Peyer's patch (tissue), 4 donors: Measurements from ENCODE around the gene COL26A1. TPM values are rescaled to one million over a fixed set of nuclear protein-coding genes. Genes with fewer than 3 reads are reported as not detected.
A peak's percentile ranks its signal among the peaks of the same experiment; 100 is the strongest.

Experiments used
- DNase-seq, 3 donors: peaks; one replicate each; pipeline ENCODE4 v3.0.0-alpha.2; 2017 to 2019
- H3K27ac ChIP-seq, 4 donors: fragments of 200-600 bp; sonication (generic); one replicate each; pipeline ENCODE4 v1.5.1; 2016 to 2019
- H3K27me3 ChIP-seq, 2 donors: fragments of 200-600 bp; sonication (generic); one replicate each; pipeline ENCODE4 v1.5.1; 2019
- H3K36me3 ChIP-seq, 3 donors: fragments of 200-600 bp; sonication (generic); one replicate each; pipeline ENCODE4 v1.5.1; 2016 to 2019
- H3K4me1 ChIP-seq, 4 donors: fragments of 200-600 bp; sonication (generic); one replicate each; pipeline ENCODE4 v1.5.1; 2016 to 2019
- H3K4me3 ChIP-seq, 4 donors: fragments of 200-600 bp; sonication (generic); 1 replicate in 3 of 4; 2 replicates in 1 of 4; pipeline ENCODE4 v1.5.1; 2016 to 2019; ENCODE audit warnings: mild to moderate bottlenecking in 1 of 4
- H3K9me3 ChIP-seq, 4 donors: fragments of 200-600 bp; sonication (generic); one replicate each; pipeline ENCODE4 v1.5.1; 2016 to 2019; ENCODE audit warnings: mild to moderate bottlenecking in 1 of 4
- CTCF ChIP-seq, 6 experiments: fragments of 450-650 bp in 4 of 6; fragments of 200-600 bp in 2 of 6; sonication (generic) in 1 of 6; IDR thresholded peaks; one replicate each; pipeline ENCODE4 v1.5.1; 2017 to 2019; ENCODE audit warnings: antibody characterized with exemption in 6 of 6, mild to moderate bottlenecking in 3 of 6, moderate library complexity in 1 of 6
- POLR2A ChIP-seq, 2 donors: fragments of 450-650 bp; IDR thresholded peaks; one replicate each; pipeline ENCODE4 v1.5.1; 2017; ENCODE audit warnings: antibody characterized with exemption in 2 of 2, mild to moderate bottlenecking in 2 of 2, moderate library complexity in 2 of 2
- total RNA-seq, 4 donors: library from RNA; depleted of rRNA; stranded (reverse); fragments of >200 nt; gene quantifications; one replicate each; pipeline ENCODE4 v1.1.0, GENCODE V29; 2016

COL26A1 gene
- total RNA-seq, 4 donors from 2014 or later: not detected

- H3K36me3 ChIP-seq: no peaks in the 10 kb centered on the region
Observed at GRCh38 chr7:101534873-101535272, 172.2 kb downstream of the COL26A1 start.

GRCh38 chr7:101535351-101535751, 172.7 kb downstream of the COL26A1 start:
- no peak overlapping the region for H3K27ac ChIP-seq
- no peaks in the 10 kb centered on the region for H3K27me3 ChIP-seq
- H3K36me3 ChIP-seq: no peaks in the 10 kb centered on the region
- no peak for TF ChIP-seq POLR2A (IDR thresholded peaks at IDR 0.05)
- TF ChIP-seq CTCF (IDR thresholded peaks at IDR 0.05): no peak
- DNase-seq: no peak
- no peaks in the 10 kb centered on the region for H3K4me1 ChIP-seq
- no peak overlapping the region for H3K4me3 ChIP-seq
- no peaks in the 10 kb centered on the region for H3K9me3 ChIP-seq

More at GRCh38 chr7:101534873-101535272, 172.2 kb downstream of the COL26A1 start:
- H3K4me1 ChIP-seq: no peaks in the 10 kb centered on the region
- no peaks in the 10 kb centered on the region for H3K27me3 ChIP-seq
- H3K4me3 ChIP-seq: no peak overlapping the region
- no peak overlapping the region for H3K27ac ChIP-seq
- no peaks in the 10 kb centered on the region for H3K9me3 ChIP-seq
- no peak for TF ChIP-seq CTCF (IDR thresholded peaks at IDR 0.05)
- TF ChIP-seq POLR2A (IDR thresholded peaks at IDR 0.05): no peak
- no peak for DNase-seq

DNA sequence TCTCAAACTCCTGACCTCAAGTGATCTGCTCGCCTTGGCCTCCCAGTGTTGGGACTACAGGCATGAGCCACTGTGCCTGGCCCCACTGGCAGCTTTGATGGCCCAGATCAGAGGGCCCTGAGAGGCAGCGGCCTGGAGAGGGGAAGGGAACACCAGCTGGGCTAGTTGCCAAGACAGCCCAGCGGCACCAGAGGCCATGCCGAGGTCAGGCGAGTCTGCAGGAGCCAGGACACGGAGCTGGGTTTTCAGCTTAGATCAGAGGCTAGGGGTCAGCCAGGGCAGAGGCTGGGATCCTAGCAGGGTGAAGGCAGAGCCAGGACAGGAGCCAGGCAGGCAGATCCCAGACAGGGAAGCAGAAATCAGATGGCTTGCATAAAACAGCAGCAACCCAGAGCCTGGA, 173.6 kb downstream of the COL26A1 start:
- Histone ChIP-seq H3K9me3 (no peaks in the 10 kb centered on the region), H3K4me3 (no peak overlapping the region), H3K36me3 (no peaks in the 10 kb centered on the region), H3K27ac (no peak overlapping the region), H3K27me3 (no peaks in the 10 kb centered on the region), H3K4me1 (no peaks in the 10 kb centered on the region)
- peak in 1 of 3 donors; percentile 39 for DNase-seq
- no peak for TF ChIP-seq POLR2A (IDR thresholded peaks at IDR 0.05)
- TF ChIP-seq CTCF (IDR thresholded peaks at IDR 0.05): no peak

DNA sequence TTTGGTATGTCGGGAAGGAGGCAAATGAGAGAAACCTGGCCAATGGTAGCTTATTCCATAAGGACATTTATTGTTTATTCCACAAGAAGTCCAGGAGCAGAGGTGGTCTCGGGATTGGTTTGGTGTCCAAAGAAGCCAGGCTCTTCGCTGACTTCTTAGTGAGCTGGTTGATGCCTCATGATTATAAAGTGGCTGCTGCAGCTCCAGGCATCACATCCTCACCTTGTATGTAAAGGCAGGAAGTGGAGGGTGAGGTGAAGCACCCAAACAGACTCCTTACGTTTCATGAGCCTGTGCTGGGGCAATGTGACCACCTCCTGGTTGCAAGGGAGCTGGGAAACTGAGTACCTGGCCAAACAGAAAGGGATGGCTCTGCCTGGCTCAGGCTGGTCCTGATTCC, 174.0 kb downstream of the COL26A1 start:
- no peak for DNase-seq
- Histone ChIP-seq H3K27me3 (no peaks in the 10 kb centered on the region), H3K27ac (no peak overlapping the region), H3K4me1 (no peaks in the 10 kb centered on the region), H3K4me3 (no peak overlapping the region), H3K36me3 (no peaks in the 10 kb centered on the region), H3K9me3 (no peaks in the 10 kb centered on the region)
- TF ChIP-seq POLR2A (IDR thresholded peaks at IDR 0.05) (no peak), CTCF (IDR thresholded peaks at IDR 0.05) (no peak)

DNA sequence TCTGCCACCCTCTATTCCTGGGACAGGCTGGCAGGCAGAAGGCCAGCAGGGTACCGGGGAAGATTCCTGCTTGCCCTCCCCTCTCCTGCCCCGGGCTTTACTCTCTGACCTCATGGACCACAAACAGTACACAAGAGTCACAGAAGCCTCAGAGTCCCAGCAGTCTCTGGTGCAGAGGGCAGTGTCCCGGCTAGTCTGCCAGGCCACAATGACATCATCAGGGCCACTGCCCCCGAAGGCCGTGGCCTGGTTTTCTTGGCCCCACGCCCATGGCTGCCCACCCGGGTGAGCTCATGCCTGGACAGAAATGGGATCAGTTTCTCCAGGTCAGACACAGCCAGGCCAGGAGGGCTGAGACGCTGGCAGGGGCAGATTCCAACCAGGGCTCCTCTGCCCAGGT, 174.5 kb downstream of the COL26A1 start:
- H3K36me3 ChIP-seq: no peaks in the 10 kb centered on the region
- H3K27me3 ChIP-seq: no peaks in the 10 kb centered on the region
- DNase-seq: no peak
- H3K9me3 ChIP-seq: no peaks in the 10 kb centered on the region
- H3K4me1 ChIP-seq: no peaks in the 10 kb centered on the region
- H3K4me3 ChIP-seq: no peak overlapping the region
- no peak overlapping the region for H3K27ac ChIP-seq
- TF ChIP-seq CTCF (IDR thresholded peaks at IDR 0.05) (no peak), POLR2A (IDR thresholded peaks at IDR 0.05) (no peak)

DNA sequence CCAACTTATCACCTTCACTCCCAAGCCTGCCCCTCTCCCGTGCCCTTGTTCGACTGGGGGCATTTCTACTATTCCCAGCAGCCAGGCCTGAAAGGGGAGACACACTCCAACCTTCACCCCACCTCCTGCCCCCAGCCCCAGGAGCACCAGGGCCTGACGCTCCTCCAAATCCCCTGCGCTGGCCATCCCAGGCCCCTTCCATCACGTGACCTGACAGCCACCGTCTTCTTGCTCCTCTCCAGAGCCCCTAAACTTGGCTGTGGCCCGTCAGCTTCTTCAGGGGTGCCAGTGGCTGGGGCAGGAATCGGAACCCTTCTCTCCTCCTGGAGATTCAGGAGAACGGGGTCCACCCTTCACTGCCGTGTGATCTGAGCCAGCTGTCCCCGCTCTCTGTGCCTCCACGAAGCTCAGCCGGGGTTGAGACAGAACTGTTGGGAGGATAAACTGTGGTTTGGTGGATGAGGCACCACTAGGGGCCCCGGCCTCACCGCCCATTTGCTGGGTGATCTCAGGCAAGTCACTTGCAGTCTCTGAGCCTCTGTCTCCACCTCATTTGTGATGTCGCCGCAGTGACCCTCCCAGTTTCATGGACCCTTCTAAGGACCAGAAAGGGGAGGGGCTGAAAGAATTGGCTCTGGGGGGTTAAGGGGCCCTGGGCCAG, 175.4 kb downstream of the COL26A1 start:
- Histone ChIP-seq H3K27ac (no peak overlapping the region), H3K36me3 (no peaks in the 10 kb centered on the region), H3K9me3 (no peaks in the 10 kb centered on the region), H3K4me1 (no peaks in the 10 kb centered on the region), H3K27me3 (no peaks in the 10 kb centered on the region), H3K4me3 (no peak overlapping the region)
- TF ChIP-seq CTCF (IDR thresholded peaks at IDR 0.05) (no peak), POLR2A (IDR thresholded peaks at IDR 0.05) (no peak)
- DNase-seq: no peak
